GM18502 (cell line): ENCODE data around the gene CREB1.
"Not testable (repeated sequence)": the region's sequence is repeated elsewhere in the genome, so short reads cannot be mapped to it uniquely, and the experiment has no call there.

ENCODE experiments used
- ATAC-seq: cut with Tn5 transposase; IDR thresholded peaks from one replicate; pipeline ENCODE4 v1.9.1; 2021; ENCODE audit warnings: mild to moderate bottlenecking; ENCODE audit not compliant: unreplicated experiment, poor library complexity

CREB1 gene

DNA sequence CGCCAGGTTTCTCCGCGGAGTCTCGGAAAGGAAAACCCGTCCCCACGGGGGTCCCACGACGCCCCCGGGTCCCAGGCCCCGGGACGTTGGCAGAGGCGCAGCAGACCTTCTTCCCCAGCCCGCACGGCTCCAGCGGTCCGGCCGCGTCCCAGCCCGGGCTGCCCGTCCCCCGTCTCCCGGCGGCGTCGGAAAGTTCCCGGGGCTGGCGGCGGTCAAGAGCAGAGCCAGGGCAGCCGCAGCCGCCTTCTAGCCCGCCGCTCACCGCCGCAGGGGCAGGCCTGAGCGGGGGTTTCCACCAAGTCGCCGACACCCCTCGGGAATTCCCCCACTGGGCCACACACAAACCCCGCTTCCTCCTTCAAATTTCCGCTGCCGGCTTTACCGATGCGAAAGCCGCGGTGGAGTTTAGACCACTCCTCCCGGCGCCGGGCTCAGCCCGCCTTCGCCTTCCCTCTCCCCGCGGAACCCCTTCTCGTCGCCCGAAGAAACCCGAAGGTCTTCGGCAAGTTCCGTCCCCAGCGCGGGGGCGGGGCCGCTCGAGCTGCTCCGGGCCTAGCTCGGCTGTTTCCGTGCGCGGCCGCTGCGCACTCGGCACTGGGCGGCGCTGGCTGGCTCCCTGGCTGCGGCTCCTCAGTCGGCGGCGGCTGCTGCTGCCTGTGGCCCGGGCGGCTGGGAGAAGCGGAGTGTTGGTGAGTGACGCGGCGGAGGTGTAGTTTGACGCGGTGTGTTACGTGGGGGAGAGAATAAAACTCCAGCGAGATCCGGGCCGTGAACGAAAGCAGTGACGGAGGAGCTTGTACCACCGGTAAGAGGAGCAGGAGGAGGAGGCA lies at the start of gene CREB1:
Gene CREB1, plus strand, starts transcription at position 633 of the 830 bp plus-strand sequence. CDS start 25,674 bp downstream, outside the sequence.
- peak; percentile 86 for ATAC-seq

DNA sequence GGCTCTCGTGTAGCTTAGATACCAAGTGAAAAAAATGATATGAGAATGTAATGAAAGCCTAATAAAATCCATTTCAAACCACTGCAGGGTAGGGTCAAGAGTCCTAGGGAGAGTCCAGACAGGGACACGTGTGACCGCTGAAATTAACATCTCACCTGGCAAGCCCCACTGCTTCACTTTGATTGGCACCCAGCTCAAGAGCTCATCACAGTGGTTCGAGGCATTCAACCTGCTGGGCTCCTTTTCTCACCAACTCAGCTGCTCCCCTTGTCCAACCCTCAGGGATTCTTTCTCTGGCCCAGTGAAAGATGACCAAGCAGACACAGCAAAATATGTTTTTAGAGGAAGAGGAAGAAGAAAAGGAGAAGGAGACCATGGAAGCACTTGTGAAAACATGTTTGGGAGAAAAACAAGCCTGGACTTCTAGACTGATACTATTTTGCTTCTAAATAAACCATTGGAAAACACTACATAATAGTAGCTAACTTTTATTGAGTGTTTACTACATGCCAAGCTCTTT lies 49.2 kb upstream of the CREB1 start:
- no peak for ATAC-seq

DNA sequence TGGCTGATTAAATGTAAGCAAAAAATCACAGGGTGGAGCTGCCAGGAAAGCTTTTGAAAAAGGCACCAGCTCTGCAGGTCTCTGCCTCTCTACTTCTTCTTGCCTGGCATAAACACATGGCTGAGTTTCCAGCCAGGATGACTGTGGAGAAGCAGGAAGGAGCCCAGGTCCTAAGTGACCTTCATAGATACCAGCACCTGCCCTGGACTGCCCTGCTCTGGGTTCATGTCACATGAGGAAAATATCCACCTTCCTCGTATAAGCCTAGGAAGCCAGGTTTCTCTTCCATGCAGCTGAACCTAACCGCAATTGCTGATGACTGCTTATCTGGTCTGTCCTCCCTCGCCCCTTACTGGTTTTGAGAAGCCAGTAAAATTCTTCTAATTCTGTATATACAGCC lies 47.8 kb upstream of the CREB1 start:
- ATAC-seq, result no peak

DNA sequence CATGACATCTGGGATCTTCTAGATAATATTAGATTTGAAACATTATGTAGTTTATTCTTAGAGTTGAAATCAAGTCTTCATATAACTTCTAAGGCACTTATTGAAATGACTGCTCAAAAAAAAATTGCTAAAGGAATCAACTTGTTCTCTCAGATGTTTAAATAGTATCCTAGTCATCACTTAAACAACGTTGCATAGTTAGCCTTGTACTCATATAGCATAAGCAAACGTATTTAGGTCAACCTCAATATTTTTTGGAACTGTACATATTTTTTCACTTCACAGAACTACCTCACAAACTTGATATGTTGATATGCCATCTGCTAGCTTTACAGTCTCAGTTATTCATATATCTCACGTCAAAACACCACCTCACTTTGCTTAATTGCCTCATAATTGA lies 47.1 kb upstream of the CREB1 start:
- ATAC-seq, result no peak

DNA sequence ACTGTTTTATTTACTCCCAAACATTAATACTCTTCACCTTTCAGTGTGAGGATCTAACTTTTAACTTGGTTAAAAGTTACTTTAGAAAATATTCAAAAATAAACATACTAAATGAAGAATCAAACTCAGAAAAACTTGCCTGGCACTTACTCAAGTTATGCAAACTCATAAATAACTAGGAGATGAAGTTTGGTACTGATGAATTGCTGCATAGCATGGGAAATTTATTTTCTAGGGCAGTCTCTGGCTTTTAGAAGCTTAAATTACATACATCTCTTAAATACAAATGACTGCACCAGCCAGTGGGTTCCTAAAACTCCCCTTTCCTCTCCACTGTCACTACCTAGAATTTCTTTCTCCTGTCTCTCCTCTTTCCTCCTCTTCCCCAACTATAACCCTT lies 46.7 kb upstream of the CREB1 start:
- no peak for ATAC-seq

DNA sequence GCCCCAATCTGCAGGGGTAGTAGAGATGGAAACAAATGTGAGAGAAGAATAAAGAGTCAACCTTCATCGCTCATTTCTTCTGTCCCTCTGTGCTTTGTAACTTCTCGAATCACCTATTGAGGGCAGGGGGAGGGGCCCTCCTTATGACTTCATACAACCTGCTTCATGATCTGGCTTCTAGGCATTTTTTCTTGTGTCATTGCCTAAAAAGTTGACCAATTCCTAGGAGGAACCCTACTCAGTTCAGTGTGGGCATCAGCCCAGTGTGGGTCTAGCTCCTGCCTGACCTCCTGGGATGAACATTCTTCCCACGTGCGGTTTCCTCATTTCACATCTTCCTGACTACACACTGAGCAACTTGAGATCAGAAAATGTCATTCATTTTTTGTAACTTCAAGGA lies 46.3 kb upstream of the CREB1 start:
- no peak for ATAC-seq

DNA sequence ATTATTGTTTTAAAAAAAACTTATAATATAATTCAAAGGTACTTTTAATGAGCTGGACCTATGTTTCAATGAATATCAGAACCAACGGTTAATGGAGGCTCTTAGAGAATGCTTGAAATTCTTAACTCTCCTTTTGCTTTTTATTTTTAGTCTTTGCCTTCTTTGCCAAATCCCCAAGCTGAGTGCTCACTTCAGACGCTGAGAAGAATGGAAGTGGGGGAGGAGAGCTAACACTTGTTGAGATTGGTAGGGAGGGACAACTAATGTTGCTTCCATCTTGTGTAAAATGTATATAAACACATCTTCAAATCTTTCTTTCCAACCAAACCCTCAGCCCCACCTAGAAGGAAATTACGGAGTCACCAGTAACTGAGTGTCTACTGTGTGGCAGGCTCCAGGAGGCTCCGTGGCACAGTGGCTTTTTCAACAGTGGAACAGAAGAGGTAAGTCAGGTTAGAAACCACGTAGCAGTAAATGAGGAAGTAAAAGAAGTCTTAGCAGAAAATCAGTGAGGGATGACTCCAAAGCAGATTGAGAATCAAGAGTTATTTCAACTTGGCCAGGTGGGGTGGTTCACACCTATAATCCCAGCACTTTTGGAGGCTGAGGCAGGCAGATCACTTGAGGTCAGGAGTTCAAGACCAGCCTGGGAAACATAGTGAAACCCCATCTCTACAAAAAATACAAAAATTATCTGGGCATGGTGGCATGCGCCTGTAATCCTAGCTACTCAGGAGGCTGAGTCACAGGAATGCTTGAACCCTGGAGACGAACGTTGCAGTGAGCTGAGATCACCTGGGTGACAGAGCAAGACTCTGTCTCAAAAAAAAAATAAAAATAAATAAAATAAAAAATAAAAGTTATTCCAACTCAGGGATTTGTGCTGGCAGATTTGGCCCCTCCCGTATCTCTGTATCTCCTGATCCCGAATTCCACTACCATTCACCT lies 45.0 kb upstream of the CREB1 start:
- peak; percentile 67 for ATAC-seq

DNA sequence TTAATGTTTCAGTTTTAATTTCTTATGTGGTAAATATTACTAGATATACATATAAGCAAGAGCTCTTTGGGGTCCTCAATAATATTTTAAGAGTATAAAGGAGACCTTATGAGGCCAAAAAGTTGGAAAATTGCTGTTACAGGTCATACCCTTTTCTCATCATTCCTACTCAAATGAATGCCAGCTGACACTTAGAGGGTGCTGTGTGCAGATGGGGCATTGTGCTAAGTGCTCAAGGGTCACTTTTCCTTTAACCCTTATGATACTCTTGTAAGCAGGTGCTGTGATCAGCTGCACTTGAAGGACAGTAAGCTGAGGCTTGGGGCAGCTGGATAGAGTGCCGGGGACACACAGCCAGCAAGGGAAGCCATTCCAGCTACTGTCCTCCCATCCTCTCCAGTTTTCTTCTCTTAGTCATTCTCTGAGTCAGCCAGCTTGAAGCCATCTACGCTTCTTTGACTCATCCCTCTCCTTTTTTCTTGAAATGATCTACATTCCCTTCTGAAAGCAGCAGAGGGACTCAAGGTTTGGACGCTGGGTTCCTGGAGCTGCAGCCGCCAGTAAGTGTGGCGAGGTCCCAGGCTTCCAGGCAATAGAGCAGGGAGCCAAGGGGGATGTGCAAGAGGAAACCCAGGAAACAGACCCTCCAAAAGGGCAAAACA lies 42.0 kb upstream of the CREB1 start:
- ATAC-seq, result no peak

DNA sequence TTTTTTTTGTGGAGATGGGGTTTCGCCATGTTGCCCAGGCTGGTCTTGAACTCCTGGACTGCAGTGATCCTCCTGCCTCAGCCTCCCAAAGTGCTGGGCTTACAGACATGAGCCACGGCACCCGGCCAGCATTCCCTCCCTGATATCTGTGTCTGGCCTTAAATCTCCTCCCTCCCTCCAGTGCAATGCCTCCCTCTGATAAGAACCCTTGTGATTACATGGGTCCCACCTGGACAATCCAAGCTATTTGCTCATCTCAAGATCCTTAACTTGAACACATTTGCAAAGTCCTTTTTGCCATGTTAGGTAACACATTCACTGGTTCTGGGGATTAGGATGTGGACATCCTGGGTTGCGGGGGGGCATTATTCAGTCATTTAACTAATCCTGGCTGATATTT lies 40.5 kb upstream of the CREB1 start:
- no peak for ATAC-seq

DNA sequence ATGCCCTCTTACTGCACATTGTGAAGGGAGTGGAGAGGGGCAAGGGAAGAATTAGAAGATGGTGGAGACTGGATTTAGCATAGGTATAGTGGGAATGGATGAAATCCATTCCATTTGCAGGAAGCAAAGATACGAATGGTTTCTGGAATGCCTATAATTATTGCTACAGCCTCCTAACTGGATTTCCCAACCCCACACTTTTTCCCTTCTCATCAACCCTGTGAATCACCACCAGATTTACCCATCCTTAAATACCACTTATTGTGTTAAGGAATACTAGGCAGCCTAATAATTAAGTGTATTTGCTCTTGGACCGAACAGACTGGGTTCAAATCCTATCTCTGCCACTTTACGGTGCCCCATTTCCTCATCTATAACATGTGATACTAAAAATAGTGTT lies 39.3 kb upstream of the CREB1 start:
- ATAC-seq, result no peak

DNA sequence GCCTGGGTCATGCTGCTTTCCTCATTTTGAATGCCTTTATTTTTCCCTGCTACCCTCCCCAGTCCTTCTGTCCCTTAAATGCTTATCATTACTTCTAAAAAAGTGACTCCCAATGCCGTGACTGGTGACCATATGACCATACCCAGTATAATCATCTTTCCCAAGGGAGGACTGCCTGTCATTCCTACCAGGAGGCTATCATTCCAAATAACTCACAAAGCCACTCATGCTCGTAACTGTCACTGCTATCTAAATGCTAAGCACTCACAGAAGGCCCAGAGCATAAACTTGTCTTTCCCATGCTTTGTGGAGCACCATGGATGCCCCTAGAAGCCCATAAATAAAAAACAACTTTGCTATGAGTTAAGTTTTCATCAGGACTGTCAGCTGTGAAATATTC lies 38.7 kb upstream of the CREB1 start:
- no peak for ATAC-seq

DNA sequence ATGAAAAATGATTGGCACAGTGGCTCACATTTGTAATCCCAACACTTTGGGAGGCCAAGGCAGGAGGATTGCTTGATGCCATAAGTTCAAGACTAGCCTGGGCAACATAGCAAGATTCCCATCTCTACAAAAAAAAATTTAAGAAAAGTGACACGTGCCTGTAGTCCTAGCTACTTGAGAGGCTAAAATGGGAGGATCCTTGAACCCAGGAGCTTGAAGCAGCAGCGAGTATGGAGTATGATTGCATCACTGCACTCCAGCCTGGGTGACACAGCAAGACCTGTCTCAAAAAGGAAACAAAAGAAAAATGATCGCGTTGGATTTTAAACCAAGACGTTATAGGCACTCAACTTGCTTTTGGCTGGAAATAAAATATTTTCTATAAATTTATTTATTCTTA lies 37.8 kb upstream of the CREB1 start:
- no peak for ATAC-seq

DNA sequence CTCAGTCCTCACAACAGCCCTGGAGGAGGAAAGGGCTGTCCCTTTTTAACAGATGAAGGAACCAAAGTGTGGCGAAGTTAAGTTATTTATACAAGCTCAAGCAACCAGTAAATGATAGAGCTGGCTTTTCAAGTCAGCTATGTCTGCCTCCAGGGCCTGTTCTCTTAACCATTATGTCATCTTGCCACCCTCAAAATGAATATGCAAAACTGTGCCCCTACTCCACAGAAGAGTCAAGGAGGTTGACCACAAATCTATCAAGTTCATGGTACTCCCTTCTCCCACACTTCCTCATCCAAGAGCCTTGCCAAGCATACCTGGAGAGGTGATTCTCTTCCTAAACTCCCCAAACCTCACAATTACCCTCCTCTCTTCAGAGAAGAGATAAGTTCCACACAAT lies 37.3 kb upstream of the CREB1 start:
- ATAC-seq, result no peak

DNA sequence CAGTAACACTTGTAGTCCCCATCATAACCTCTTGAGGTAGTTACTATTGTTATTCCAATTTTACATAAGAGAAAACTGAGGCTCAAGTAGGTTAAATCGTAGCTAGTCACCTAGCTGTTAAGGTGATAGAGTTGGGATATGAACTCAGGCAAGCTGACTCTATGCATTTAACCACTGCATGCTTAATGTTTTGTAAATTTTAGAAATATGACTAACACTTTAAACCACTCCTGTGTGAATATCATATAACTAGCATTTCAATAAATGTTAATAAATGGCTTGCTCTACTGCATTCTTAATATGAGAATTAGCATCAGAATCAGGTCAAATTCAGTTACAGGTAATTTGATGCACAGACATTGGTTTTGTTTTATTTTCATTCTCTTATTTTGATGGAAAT lies 35.6 kb upstream of the CREB1 start:
- ATAC-seq, result no peak

DNA sequence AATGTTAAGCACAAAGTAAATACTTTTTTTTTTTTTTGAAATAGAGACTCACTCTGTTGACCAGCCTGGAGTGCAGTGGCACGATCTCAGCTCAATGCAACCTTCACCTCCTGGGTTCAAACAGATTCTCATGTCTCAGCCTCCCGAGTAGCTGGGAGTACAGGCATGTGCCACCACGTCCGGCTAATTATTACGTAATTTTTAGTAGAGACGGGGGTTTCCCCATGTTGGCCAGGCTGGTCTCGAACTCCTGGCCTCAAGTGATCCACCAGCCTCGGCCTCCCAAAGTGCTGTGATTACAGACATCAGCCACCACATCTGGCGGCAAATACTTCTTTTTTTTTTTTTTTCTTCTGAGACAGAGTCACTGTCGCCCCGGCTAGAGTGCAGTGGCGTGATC lies 32.8 kb upstream of the CREB1 start:
- ATAC-seq, result not testable (repeated sequence)

DNA sequence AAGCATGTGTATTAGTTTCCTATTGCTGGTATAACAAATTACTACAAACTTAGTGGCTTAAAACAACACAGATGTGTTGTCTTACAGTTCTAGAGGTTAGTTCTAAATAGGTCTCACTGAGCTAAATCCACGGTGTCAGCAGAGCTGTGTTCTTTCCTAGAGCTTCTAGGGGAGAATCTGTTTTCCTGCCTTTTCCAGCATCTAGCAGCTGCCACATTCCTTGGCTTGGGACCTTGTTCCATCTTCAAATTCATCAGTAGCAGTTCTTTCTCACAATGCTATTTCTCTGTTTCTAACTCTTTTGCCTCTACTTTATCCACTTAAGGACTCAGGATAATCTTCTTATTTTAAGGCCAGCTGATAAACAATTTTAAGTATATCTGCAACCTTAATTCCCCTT lies 32.2 kb upstream of the CREB1 start:
- no peak for ATAC-seq

DNA sequence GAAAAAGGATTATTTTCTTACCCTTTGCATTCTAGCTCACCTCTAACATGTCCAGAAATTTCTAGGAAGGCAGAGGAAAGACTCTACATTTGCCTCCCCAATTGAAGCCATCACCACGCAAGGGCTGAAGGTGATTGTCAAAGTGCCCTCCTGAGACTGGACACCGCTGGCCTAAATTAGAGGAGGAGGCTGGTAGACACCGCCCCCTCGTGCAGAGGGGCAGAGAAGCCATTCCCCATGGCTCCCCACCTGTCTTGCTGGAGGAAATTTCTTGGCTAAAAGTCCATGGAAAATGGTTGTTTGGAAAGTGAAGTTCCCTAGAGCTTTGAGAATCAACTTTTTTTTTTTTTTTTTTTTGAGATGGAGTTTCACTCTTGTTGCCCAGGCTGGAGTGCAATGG lies 31.3 kb upstream of the CREB1 start:
- no peak for ATAC-seq

DNA sequence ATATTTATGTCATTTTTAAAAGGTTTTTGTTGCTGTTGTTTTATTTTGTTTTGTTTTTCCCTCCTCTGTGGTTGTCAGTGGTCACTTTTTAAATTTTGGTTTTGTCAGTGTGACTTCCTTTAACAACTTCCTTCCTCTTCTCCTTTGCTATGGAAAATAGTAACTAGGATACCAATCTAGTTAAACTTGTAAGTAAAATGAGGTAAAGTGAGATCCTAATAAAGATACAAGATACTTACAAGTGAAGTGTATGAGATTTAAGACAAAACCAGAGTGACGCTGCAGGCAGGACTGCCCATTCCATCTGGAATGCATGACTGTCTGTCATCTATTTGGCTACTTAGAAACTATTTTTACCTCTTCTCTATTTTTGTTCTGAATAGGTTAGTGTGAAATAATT lies 30.6 kb upstream of the CREB1 start:
- no peak for ATAC-seq

DNA sequence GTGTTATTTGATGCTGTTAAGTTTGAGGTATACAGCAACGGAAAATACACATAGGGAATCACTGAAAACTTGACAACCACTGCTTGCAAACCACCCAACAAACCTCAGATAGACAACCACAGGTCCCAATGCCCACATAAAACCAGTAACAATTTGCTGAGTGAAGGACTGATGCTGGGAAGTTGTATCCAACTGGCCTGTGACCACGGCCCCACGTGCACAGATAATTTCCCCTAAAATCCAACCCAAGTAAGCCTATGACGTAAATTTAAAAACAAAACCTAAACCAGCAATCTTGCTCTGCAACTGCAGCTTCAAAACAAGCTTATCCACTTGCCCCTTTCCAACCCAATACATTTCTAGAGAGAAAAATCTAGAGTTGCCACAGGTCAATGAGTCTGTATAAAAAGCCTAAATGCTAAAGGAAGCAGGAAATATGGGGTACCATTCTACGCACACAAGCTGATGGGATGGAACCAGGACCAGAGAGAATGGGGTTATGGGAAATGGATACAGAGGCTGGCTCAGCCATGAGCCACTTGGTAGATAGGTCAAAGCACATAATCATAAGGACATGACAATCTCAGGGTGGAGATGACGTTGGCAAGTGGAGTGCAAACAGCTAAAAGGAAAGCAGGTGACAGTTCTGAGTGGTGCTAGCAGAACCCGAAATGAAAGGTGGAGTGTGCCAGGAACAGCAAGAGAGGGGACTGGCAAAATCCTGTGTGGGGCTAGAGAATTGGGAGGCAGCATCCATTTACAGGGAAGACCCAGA lies 27.8 kb upstream of the CREB1 start:
- ATAC-seq, result no peak
